ENCODE data around the gene SLC23A2. TPM values are rescaled to one million over a fixed set of nuclear protein-coding genes. Genes with fewer than 3 reads are reported as not detected.
"Not testable (repeated sequence)": the region's sequence is repeated elsewhere in the genome, so short reads cannot be mapped to it uniquely, and the experiment has no call there.

Gene SLC23A2
- total RNA-seq, 4 donors from 2014 or later: 2.6 to 3.6 (median 3.1) TPM

- TF ChIP-seq CTCF (IDR thresholded peaks at IDR 0.05 in 4 of 5, conservative IDR thresholded peaks at IDR 0.05 in 1 of 5) (no peak), POLR2A (IDR thresholded peaks at IDR 0.05) (no peak)
- H3K27me3 ChIP-seq: no peaks in the 10 kb centered on the region
- H3K4me1 ChIP-seq: no peaks in the 10 kb centered on the region
- H3K9me3 ChIP-seq: no peaks in the 10 kb centered on the region
- in situ Hi-C loops (cut with MboI; ENCODE audit: low sequenced_read_pairs in 4 of 4) (no loop called here), intact Hi-C loops (cut with DNase I; ENCODE audit: low total_unique reads) (no loop called here)
- DNase-seq: no peak
- H3K36me3 ChIP-seq: no peaks in the 10 kb centered on the region
- no peak overlapping the region for H3K27ac ChIP-seq
- no peak for ATAC-seq
- H3K4me3 ChIP-seq: no peak overlapping the region
These were observed 40.1 kb upstream of the SLC23A2 start for GRCh38 chr20:5041433-5041832.

- in situ Hi-C loops (cut with MboI; ENCODE audit: low sequenced_read_pairs in 4 of 4): no loop called here
These were observed 39.0 kb upstream of the SLC23A2 start for GRCh38 chr20:5040345-5040744.

GRCh38 chr20:5039889-5040288 lies 38.6 kb upstream of the SLC23A2 start:
- TF ChIP-seq POLR2A (IDR thresholded peaks at IDR 0.05) (no peak), CTCF (IDR thresholded peaks at IDR 0.05 in 4 of 5, conservative IDR thresholded peaks at IDR 0.05 in 1 of 5) (no peak)
- DNase-seq (no peak), ATAC-seq (no peak)
- intact Hi-C loops (cut with DNase I; ENCODE audit: low total_unique reads): no loop called here
- Histone ChIP-seq H3K27me3 (no peaks in the 10 kb centered on the region), H3K4me1 (no peaks in the 10 kb centered on the region), H3K4me3 (no peak overlapping the region), H3K36me3 (no peaks in the 10 kb centered on the region), H3K9me3 (no peaks in the 10 kb centered on the region), H3K27ac (no peak overlapping the region)
- in situ Hi-C loops (cut with MboI; ENCODE audit: low sequenced_read_pairs in 4 of 4): no loop called here

More at GRCh38 chr20:5040345-5040744, 39.0 kb upstream of the SLC23A2 start:
- H3K4me1 ChIP-seq: no peaks in the 10 kb centered on the region
- no peak overlapping the region for H3K27ac ChIP-seq
- H3K9me3 ChIP-seq: no peaks in the 10 kb centered on the region
- no peak overlapping the region for H3K4me3 ChIP-seq
- H3K36me3 ChIP-seq: no peaks in the 10 kb centered on the region
- intact Hi-C loops (cut with DNase I; ENCODE audit: low total_unique reads): no loop called here
- TF ChIP-seq CTCF (IDR thresholded peaks at IDR 0.05 in 4 of 5, conservative IDR thresholded peaks at IDR 0.05 in 1 of 5) (no peak), POLR2A (IDR thresholded peaks at IDR 0.05) (no peak)
- DNase-seq (no peak), ATAC-seq (no peak)
- no peaks in the 10 kb centered on the region for H3K27me3 ChIP-seq

- in situ Hi-C loops (cut with MboI; ENCODE audit: low sequenced_read_pairs in 4 of 4): no loop called here
- no peak overlapping the region for H3K4me3 ChIP-seq
- no peak for TF ChIP-seq POLR2A (IDR thresholded peaks at IDR 0.05)
- no peak for TF ChIP-seq CTCF (IDR thresholded peaks at IDR 0.05 in 4 of 5, conservative IDR thresholded peaks at IDR 0.05 in 1 of 5)
- ATAC-seq (no peak), DNase-seq (no peak)
- H3K36me3 ChIP-seq: no peaks in the 10 kb centered on the region
- intact Hi-C loops (cut with DNase I; ENCODE audit: low total_unique reads): no loop called here
- H3K27me3 ChIP-seq: no peaks in the 10 kb centered on the region
- no peak overlapping the region for H3K27ac ChIP-seq
- no peaks in the 10 kb centered on the region for H3K4me1 ChIP-seq
- H3K9me3 ChIP-seq: no peaks in the 10 kb centered on the region
These were observed 37.9 kb upstream of the SLC23A2 start for GRCh38 chr20:5039255-5039657.

GRCh38 chr20:5036828-5037227 lies 35.5 kb upstream of the SLC23A2 start:
- H3K27me3 ChIP-seq: no peaks in the 10 kb centered on the region
- in situ Hi-C loops (cut with MboI; ENCODE audit: low sequenced_read_pairs in 4 of 4) (no loop called here), intact Hi-C loops (cut with DNase I; ENCODE audit: low total_unique reads) (no loop called here)
- no peak overlapping the region for H3K4me3 ChIP-seq
- H3K4me1 ChIP-seq: no peaks in the 10 kb centered on the region
- no peak for TF ChIP-seq POLR2A (IDR thresholded peaks at IDR 0.05)
- no peak for TF ChIP-seq CTCF (IDR thresholded peaks at IDR 0.05 in 4 of 5, conservative IDR thresholded peaks at IDR 0.05 in 1 of 5)
- DNase-seq (no peak), ATAC-seq (no peak)
- no peaks in the 10 kb centered on the region for H3K9me3 ChIP-seq
- no peak overlapping the region for H3K27ac ChIP-seq
- no peaks in the 10 kb centered on the region for H3K36me3 ChIP-seq

GRCh38 chr20:5035518-5035917 lies 34.2 kb upstream of the SLC23A2 start:
- H3K36me3 ChIP-seq; ATAC-seq; H3K27ac ChIP-seq; H3K4me3 ChIP-seq; intact Hi-C loops (cut with DNase I; ENCODE audit: low total_unique reads); in situ Hi-C loops (cut with MboI; ENCODE audit: low sequenced_read_pairs in 4 of 4); H3K4me1 ChIP-seq; H3K9me3 ChIP-seq; H3K27me3 ChIP-seq; DNase-seq: not testable (repeated sequence)
